IMR-90 (cell line): ENCODE measurements around the gene SRMS.

ENCODE experiments used
- BHLHE40 ChIP-seq: fragments of 150-350 bp; IDR thresholded peaks from 2 replicates; pipeline ENCODE4 v1.6.1; 2016; ENCODE audit warnings: mild to moderate bottlenecking, low read depth, low read length
- RAD21 ChIP-seq: IDR thresholded peaks from 2 replicates; pipeline ENCODE4 v1.6.1; 2012; ENCODE audit warnings: low read length, improper control_type of control experiment
- RFX5 ChIP-seq: IDR thresholded peaks from 2 replicates; pipeline ENCODE4 v1.8.0; 2012; ENCODE audit warnings: low read depth, mild to moderate bottlenecking, low read length, moderate library complexity
- TF ChIP-seq, protein P1 (sequence below): conservative IDR thresholded peaks from 2 replicates; pipeline ENCODE4 v1.5.1; 2012; ENCODE audit warnings: mild to moderate bottlenecking, low read depth, low read length, improper control_type of control experiment

- TF ChIP-seq RFX5 (no peak), RAD21 (no peak), BHLHE40 (no peak)
- TF ChIP-seq, protein P1, sequence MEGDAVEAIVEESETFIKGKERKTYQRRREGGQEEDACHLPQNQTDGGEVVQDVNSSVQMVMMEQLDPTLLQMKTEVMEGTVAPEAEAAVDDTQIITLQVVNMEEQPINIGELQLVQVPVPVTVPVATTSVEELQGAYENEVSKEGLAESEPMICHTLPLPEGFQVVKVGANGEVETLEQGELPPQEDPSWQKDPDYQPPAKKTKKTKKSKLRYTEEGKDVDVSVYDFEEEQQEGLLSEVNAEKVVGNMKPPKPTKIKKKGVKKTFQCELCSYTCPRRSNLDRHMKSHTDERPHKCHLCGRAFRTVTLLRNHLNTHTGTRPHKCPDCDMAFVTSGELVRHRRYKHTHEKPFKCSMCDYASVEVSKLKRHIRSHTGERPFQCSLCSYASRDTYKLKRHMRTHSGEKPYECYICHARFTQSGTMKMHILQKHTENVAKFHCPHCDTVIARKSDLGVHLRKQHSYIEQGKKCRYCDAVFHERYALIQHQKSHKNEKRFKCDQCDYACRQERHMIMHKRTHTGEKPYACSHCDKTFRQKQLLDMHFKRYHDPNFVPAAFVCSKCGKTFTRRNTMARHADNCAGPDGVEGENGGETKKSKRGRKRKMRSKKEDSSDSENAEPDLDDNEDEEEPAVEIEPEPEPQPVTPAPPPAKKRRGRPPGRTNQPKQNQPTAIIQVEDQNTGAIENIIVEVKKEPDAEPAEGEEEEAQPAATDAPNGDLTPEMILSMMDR, result no peak
These were observed 3.8 kb downstream of the SRMS start for GRCh38 chr20:63543733-63544132.
